GM23248 (cell line): ENCODE results near the gene MED19. TPM values are rescaled to one million over a fixed set of nuclear protein-coding genes. Genes with fewer than 3 reads are reported as not detected.
"Not testable (repeated sequence)": the region's sequence is repeated elsewhere in the genome, so short reads cannot be mapped to it uniquely, and the experiment has no call there.

Source experiments
- DNase-seq: peaks from one replicate; pipeline ENCODE4 v3.0.0-alpha.2; 2015
- H2AFZ ChIP-seq: fragments of 200-600 bp; sonication (generic); 2 replicates; pipeline ENCODE4 v1.6.1; 2016; ENCODE audit warnings: antibody characterized with exemption
- H3F3A ChIP-seq: fragments of 200-600 bp; sonication (generic); 2 replicates; pipeline ENCODE4 v1.6.1; 2016; ENCODE audit warnings: mild to moderate bottlenecking, antibody characterized with exemption, mixed run types; ENCODE audit not compliant: insufficient read depth
- H3K27ac ChIP-seq: fragments of 200-600 bp; sonication (generic); 2 replicates; pipeline ENCODE4 v1.5.1; 2016; ENCODE audit warnings: mild to moderate bottlenecking
- H3K27me3 ChIP-seq: fragments of 200-600 bp; sonication (generic); replicated peaks from 2 replicates; pipeline ENCODE4 v1.6.1; 2016; ENCODE audit warnings: mild to moderate bottlenecking; ENCODE audit not compliant: insufficient read depth
- H3K36me3 ChIP-seq: fragments of 200-600 bp; sonication (generic); 2 replicates; pipeline ENCODE4 v1.6.1; 2016; ENCODE audit warnings: low read depth, mild to moderate bottlenecking
- H3K4me1 ChIP-seq: fragments of 200-600 bp; sonication (generic); 2 replicates; pipeline ENCODE4 v1.6.1; 2016; ENCODE audit warnings: mild to moderate bottlenecking; ENCODE audit not compliant: insufficient read depth
- H3K4me2 ChIP-seq: fragments of 200-600 bp; sonication (generic); one replicate; pipeline ENCODE4 v1.6.1; 2016; ENCODE audit warnings: mild to moderate bottlenecking; ENCODE audit not compliant: unreplicated experiment
- H3K4me3 ChIP-seq: fragments of 200-600 bp; sonication (generic); 2 replicates; pipeline ENCODE4 v1.5.1; 2016; ENCODE audit warnings: mild to moderate bottlenecking
- H3K79me2 ChIP-seq: fragments of 200-600 bp; sonication (generic); 2 replicates; pipeline ENCODE4 v1.6.1; 2016; ENCODE audit warnings: mild to moderate bottlenecking; ENCODE audit not compliant: insufficient read depth
- H3K9ac ChIP-seq: fragments of 200-600 bp; sonication (generic); 2 replicates; pipeline ENCODE4 v1.6.1; 2016; ENCODE audit warnings: mild to moderate bottlenecking
- H3K9me2 ChIP-seq: fragments of 200-600 bp; sonication (generic); 2 replicates; pipeline ENCODE4 v1.6.1; 2016; ENCODE audit warnings: mixed run types, mild to moderate bottlenecking, moderate library complexity; ENCODE audit not compliant: insufficient read depth
- H3K9me3 ChIP-seq: fragments of 200-600 bp; sonication (generic); one replicate; pipeline ENCODE4 v1.6.1; 2017; ENCODE audit warnings: low read depth
- H4K20me1 ChIP-seq: fragments of 200-600 bp; sonication (generic); 2 replicates; pipeline ENCODE4 v1.6.0; 2016; ENCODE audit not compliant: insufficient read depth
- EZH2 ChIP-seq: fragments of 200-600 bp; sonication (generic); IDR thresholded peaks from 2 replicates; pipeline ENCODE4 v1.6.1; 2018; ENCODE audit warnings: antibody characterized with exemption, mild to moderate bottlenecking; ENCODE audit not compliant: insufficient read depth, poor library complexity, severe bottlenecking
- EZH2phosphoT487 ChIP-seq: fragments of 200-600 bp; sonication (generic); IDR thresholded peaks from 2 replicates; pipeline ENCODE4 v1.6.1; 2018; ENCODE audit warnings: antibody characterized with exemption, moderate library complexity, mild to moderate bottlenecking, low read depth; ENCODE audit not compliant: insufficient read depth
- WGBS, 2 experiments: methylation state at CpG; one replicate each; pipeline ENCODE4 v1.1.6; 2015 to 2017; ENCODE audit warnings: low lambda C conversion rate in 2 of 2, low coverage in 1 of 2; ENCODE audit errors: missing lambda C conversion rate in 2 of 2; 5-methylcytosine and 5-hydroxymethylcytosine counted together
- in situ Hi-C: fragments of 300-500 bp; cut with MboI; formaldehyde crosslinking; loops from 2 replicates; pipeline ENCODE4 v1.15.0; 2020
- polyA plus RNA-seq: library from polyadenylated mRNA; unstranded; fragments of >200 nt; fragmentation: Nextera tagmentation; extraction: Ambion mirVana; gene quantifications from 2 replicates; pipeline ENCODE4 v1.2.1, GENCODE V29; 2016
- total RNA-seq: library from RNA; depleted of rRNA; stranded (reverse); fragments of >200 nt; shearing (Covaris generic); gene quantifications from 2 replicates; pipeline ENCODE4 v1.2.3, GENCODE V29; 2014

MED19 gene
- total and polyA plus RNA-seq, 2 experiments from 2014 or later = 33.4 to 39.6 TPM

DNA sequence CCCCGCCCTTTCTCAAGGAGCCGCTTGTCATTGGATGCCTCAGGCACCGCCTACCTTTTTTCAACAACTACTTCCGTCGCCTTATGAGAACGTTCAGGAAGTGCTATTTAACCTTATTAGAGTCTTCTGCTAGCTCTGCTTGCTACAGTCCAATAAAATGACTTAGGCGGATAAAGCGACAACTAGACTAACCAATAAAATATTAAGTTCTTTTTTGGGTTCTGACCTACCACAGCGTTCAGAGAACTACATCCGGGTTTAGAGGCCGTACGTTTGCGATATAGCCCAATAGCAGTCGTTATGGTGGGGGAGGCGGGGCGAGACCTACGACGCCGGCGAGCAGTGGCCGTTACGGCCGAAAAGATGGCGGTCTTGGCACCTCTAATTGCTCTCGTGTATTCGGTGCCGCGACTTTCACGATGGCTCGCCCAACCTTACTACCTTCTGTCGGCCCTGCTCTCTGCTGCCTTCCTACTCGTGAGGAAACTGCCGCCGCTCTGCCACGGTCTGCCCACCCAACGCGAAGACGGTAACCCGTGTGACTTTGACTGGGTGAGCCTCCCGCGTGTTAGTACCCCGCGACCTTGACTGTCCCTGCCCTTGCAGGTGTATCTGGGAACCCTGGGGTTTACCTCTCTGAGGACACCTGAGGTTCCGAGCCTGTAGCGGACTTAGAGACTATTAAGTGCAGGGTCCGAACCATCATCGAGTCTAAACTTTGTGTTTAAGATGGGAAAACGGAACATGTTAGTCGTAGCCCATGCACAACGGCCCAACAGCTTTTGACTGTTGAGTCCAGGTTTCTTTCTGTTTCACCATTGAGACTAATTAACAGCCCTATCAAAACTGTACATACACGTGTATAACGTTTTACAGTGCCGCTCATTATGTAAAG lies 488 bp upstream of the MED19 start, which contains the start of gene TMX2:
Gene TMX2, plus strand, starts transcription at position 338 of the 895 bp plus-strand sequence. Its CDS starts 26 bp downstream, at position 364.
- Histone ChIP-seq H3K4me1 (peaks cover 24% of the 10 kb centered on the region), H3K36me3 (no peaks in the 10 kb centered on the region), H3K79me2 (peaks cover 80% of the 10 kb centered on the region), H2AFZ (peak within 1 kb of the TSS; percentile 94), H3K9me2 (no peaks in the 10 kb centered on the region), H3F3A (peaks cover 6% of the 10 kb centered on the region; the same call in 1 of the 2 replicates), H3K9me3 (no peaks in the 10 kb centered on the region), H3K4me2 (peak within 1 kb of the TSS; percentile 92), H3K9ac (peak within 1 kb of the TSS; percentile 96), H4K20me1 (no peaks in the 10 kb centered on the region), H3K27me3 (no peaks in the 10 kb centered on the region), H3K4me3 (peak within 1 kb of the TSS; percentile 99), H3K27ac (peak within 1 kb of the TSS; percentile 93)
- TF ChIP-seq EZH2phosphoT487 (no peak), EZH2 (no peak)
- peak; percentile 99 for DNase-seq
- in situ Hi-C loops = no loop called here
- WGBS, 2 experiments = 1% methylated on average over 52 to 53 of the region's 53 CpGs

DNA sequence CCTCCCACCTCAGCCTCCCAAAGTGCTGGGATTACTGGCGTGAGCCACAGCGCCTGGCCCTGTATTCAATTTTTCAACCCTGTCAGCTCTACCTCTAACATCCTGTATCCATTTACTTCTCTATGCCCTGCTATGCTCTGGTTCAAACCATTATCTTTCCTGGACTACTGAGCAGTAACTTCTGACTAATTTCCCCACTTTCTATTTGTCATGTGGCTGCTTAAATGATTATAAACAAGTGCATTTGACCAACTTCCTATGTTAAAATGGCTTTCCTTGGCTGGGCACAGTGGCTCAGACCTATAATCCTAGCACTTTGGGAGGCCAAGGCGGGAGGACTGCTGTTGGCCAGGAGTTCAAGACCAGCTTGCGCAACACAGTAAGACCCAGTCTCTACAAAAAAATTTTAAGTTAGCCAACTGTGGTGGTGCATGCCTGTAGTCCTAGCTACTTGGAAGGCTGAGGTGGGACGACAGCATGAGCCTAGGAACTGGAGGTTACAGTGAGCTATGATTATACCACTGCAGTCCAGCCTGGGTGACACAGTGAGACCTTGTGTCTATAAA lies 2.1 kb downstream of the MED19 start:
- Histone ChIP-seq H3K27me3 (no peaks in the 10 kb centered on the region), H4K20me1 (no peaks in the 10 kb centered on the region), H2AFZ (no peak overlapping the region), H3K36me3 (0 out of 2 replicates have a peak, but pooled peaks cover 1% of the 10 kb centered on the region), H3F3A (peaks cover 9% of the 10 kb centered on the region; the same call in 1 of the 2 replicates), H3K9me3 (no peaks in the 10 kb centered on the region), H3K9me2 (no peaks in the 10 kb centered on the region), H3K4me1 (peaks cover 24% of the 10 kb centered on the region), H3K9ac (no peak overlapping the region), H3K4me2 (no peak overlapping the region), H3K79me2 (peaks cover 95% of the 10 kb centered on the region), H3K4me3 (no peak overlapping the region), H3K27ac (no peak overlapping the region)
- no peak for DNase-seq
- TF ChIP-seq EZH2phosphoT487 = no peak
- no peak for TF ChIP-seq EZH2
- 96 to 99% methylated on average over 5 of the region's 5 CpGs for WGBS, 2 experiments
- in situ Hi-C loops = no loop called here

DNA sequence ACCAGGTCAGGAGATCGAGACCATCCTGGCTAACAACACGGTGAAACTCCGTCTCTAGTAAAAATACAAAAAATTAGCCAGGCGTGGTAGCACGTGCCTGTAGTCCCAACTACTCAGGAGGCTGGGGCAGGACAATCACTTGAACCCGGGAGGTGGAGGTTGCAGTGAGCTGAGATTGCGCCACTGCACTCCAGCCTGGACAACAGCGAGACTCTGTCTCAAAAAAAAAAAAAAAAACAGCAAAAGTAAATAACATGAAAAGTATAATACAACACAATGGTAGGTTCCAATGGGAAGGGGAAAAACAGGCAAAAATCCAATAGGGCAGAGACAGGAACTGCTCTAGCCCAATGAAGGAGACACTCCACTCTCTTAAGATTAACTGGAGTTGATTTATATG lies 6.6 kb downstream of the MED19 start:
- H3K79me2 ChIP-seq = peaks cover 63% of the 10 kb centered on the region
- H3K9me2 ChIP-seq, DNase-seq, H4K20me1 ChIP-seq, H3K27ac ChIP-seq, H3K4me2 ChIP-seq, in situ Hi-C loops, H3K4me3 ChIP-seq, H3K9ac ChIP-seq, H3K4me1 ChIP-seq, H3K9me3 ChIP-seq, H3K27me3 ChIP-seq, H2AFZ ChIP-seq: not testable (repeated sequence)
- peaks cover 42% of the 10 kb centered on the region for H3F3A ChIP-seq
- peaks cover 32% of the 10 kb centered on the region for H3K36me3 ChIP-seq
- WGBS, 2 experiments = 76 to 79% methylated on average over 8 of the region's 8 CpGs

GRCh38 chr11:57704932-57705331 lies 7.1 kb downstream of the MED19 start:
- 80 to 81% methylated on average over 6 of the region's 6 CpGs for WGBS, 2 experiments
- no peaks in the 10 kb centered on the region for H3K9me2 ChIP-seq
- no peak overlapping the region for H3K27ac ChIP-seq
- no peak overlapping the region for H3K4me3 ChIP-seq
- no peaks in the 10 kb centered on the region for H3K27me3 ChIP-seq
- in situ Hi-C loops = no loop called here
- no peak overlapping the region for H3K9ac ChIP-seq
- H3K36me3 ChIP-seq = peaks cover 36% of the 10 kb centered on the region
- H3F3A ChIP-seq = peaks cover 42% of the 10 kb centered on the region
- H2AFZ ChIP-seq = no peak overlapping the region
- TF ChIP-seq EZH2 (no peak), EZH2phosphoT487 (no peak)
- no peak overlapping the region for H3K4me2 ChIP-seq
- no peaks in the 10 kb centered on the region for H3K4me1 ChIP-seq
- peaks cover 58% of the 10 kb centered on the region for H3K79me2 ChIP-seq
- H3K9me3 ChIP-seq = no peaks in the 10 kb centered on the region
- DNase-seq = no peak
- no peaks in the 10 kb centered on the region for H4K20me1 ChIP-seq
